ENCODE results near the gene MORC3.
"Not testable (repeated sequence)": the region's sequence is repeated elsewhere in the genome, so short reads cannot be mapped to it uniquely, and the experiment has no call there.

MORC3 gene

GRCh38 chr21:36377391-36377842, 57.4 kb downstream of the MORC3 start:
- H3K9me3 ChIP-seq (ENCODE audit: control insufficient read depth, low read length) = no peaks in the 10 kb centered on the region
- no peaks in the 10 kb centered on the region for H3K4me1 ChIP-seq
- H3K27me3 ChIP-seq (ENCODE audit: control insufficient read depth, insufficient read depth, low read length) = no peaks in the 10 kb centered on the region
- H2AFZ ChIP-seq = no peak overlapping the region
- H3K36me3 ChIP-seq (ENCODE audit: control insufficient read depth, insufficient read depth, low read length) = no peaks in the 10 kb centered on the region
- H3K9ac ChIP-seq = no peak overlapping the region
- H3K27ac ChIP-seq = no peak overlapping the region
- H3K4me3 ChIP-seq (ENCODE audit: low read depth, low read length) = no peak overlapping the region
- TF ChIP-seq CTCF (IDR thresholded peaks at IDR 0.05) = no peak
- H3K79me2 ChIP-seq = no peaks in the 10 kb centered on the region
- H3K4me2 ChIP-seq (ENCODE audit: low read length) = no peak overlapping the region

- Histone ChIP-seq H3K36me3 (ENCODE audit: control insufficient read depth, insufficient read depth, low read length) (no peaks in the 10 kb centered on the region), H3K27me3 (ENCODE audit: control insufficient read depth, insufficient read depth, low read length) (no peaks in the 10 kb centered on the region), H3K9ac (no peak overlapping the region), H3K4me1 (no peaks in the 10 kb centered on the region), H3K9me3 (ENCODE audit: control insufficient read depth, low read length) (no peaks in the 10 kb centered on the region), H3K27ac (no peak overlapping the region), H3K79me2 (no peaks in the 10 kb centered on the region), H2AFZ (no peak overlapping the region), H3K4me2 (ENCODE audit: low read length) (no peak overlapping the region), H3K4me3 (ENCODE audit: low read depth, low read length) (no peak overlapping the region)
- no peak for TF ChIP-seq CTCF (IDR thresholded peaks at IDR 0.05)
These were observed 59.3 kb downstream of the MORC3 start for GRCh38 chr21:36379251-36379650.

- Histone ChIP-seq H2AFZ (no peak overlapping the region), H3K4me1 (no peaks in the 10 kb centered on the region), H3K27ac (no peak overlapping the region), H3K36me3 (ENCODE audit: control insufficient read depth, insufficient read depth, low read length) (no peaks in the 10 kb centered on the region), H3K4me3 (ENCODE audit: low read depth, low read length) (no peak overlapping the region), H3K9me3 (ENCODE audit: control insufficient read depth, low read length) (no peaks in the 10 kb centered on the region), H3K4me2 (ENCODE audit: low read length) (no peak overlapping the region), H3K27me3 (ENCODE audit: control insufficient read depth, insufficient read depth, low read length) (no peaks in the 10 kb centered on the region), H3K9ac (no peak overlapping the region), H3K79me2 (no peaks in the 10 kb centered on the region)
- TF ChIP-seq CTCF (IDR thresholded peaks at IDR 0.05) = no peak
These were observed 62.0 kb downstream of the MORC3 start for GRCh38 chr21:36381841-36382589.

- H3K79me2 ChIP-seq; H3K36me3 ChIP-seq (ENCODE audit: control insufficient read depth, insufficient read depth, low read length); H3K9ac ChIP-seq; H3K27ac ChIP-seq; H3K9me3 ChIP-seq (ENCODE audit: control insufficient read depth, low read length); H3K4me3 ChIP-seq (ENCODE audit: low read depth, low read length); H2AFZ ChIP-seq; H3K4me1 ChIP-seq; H3K4me2 ChIP-seq (ENCODE audit: low read length); H3K27me3 ChIP-seq (ENCODE audit: control insufficient read depth, insufficient read depth, low read length): not testable (repeated sequence)
These were observed 62.7 kb downstream of the MORC3 start for GRCh38 chr21:36382722-36383121.

- no peaks in the 10 kb centered on the region for H3K36me3 ChIP-seq (ENCODE audit: control insufficient read depth, insufficient read depth, low read length)
- no peak overlapping the region for H3K27ac ChIP-seq
- H3K9me3 ChIP-seq (ENCODE audit: control insufficient read depth, low read length) = no peaks in the 10 kb centered on the region
- TF ChIP-seq CTCF (IDR thresholded peaks at IDR 0.05) = no peak
- no peaks in the 10 kb centered on the region for H3K4me1 ChIP-seq
- no peaks in the 10 kb centered on the region for H3K79me2 ChIP-seq
- H3K27me3 ChIP-seq (ENCODE audit: control insufficient read depth, insufficient read depth, low read length) = no peaks in the 10 kb centered on the region
- peak overlapping the region; percentile 62 for H3K4me3 ChIP-seq (ENCODE audit: low read depth, low read length)
- no peak overlapping the region for H3K9ac ChIP-seq
- H3K4me2 ChIP-seq (ENCODE audit: low read length) = peak overlapping the region; percentile 81
- peak overlapping the region; percentile 87 for H2AFZ ChIP-seq
These were observed 64.9 kb downstream of the MORC3 start for GRCh38 chr21:36384885-36385232.
